GM04503 (cell line): Measurements from ENCODE around the gene SPN.
"Not testable (repeated sequence)": the region's sequence is repeated elsewhere in the genome, so short reads cannot be mapped to it uniquely, and the experiment has no call there.

Experiments
- DNase-seq: peaks from one replicate; pipeline ENCODE4 v3.0.0-alpha.2; 2012; ENCODE audit warnings: low read depth

Gene SPN

GRCh38 chr16:29645694-29646187, 17.3 kb upstream of the SPN start:
- DNase-seq = no peak

GRCh38 chr16:29646947-29647346, 16.1 kb upstream of the SPN start:
- no peak for DNase-seq

GRCh38 chr16:29649588-29650494, 13.2 kb upstream of the SPN start:
- no peak for DNase-seq

DNA sequence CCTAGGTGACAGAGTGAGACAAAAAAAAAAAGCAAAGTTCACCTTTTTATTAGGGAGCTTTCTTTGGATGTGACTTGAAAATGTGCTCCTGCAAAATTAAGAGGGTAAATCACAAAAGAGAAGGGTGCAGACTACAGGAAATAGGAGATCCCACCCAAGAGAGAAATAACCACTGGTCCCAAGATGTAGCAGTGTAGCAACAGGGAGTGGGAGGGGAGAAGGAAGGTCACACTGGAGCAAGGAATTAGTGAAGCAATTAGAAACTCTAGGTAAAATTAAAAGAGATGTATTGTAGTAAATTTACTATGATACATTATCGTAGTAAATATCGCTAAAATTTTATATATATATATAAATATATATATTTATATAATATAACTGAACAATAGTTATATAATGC, 12.3 kb upstream of the SPN start:
- DNase-seq = no peak

DNA sequence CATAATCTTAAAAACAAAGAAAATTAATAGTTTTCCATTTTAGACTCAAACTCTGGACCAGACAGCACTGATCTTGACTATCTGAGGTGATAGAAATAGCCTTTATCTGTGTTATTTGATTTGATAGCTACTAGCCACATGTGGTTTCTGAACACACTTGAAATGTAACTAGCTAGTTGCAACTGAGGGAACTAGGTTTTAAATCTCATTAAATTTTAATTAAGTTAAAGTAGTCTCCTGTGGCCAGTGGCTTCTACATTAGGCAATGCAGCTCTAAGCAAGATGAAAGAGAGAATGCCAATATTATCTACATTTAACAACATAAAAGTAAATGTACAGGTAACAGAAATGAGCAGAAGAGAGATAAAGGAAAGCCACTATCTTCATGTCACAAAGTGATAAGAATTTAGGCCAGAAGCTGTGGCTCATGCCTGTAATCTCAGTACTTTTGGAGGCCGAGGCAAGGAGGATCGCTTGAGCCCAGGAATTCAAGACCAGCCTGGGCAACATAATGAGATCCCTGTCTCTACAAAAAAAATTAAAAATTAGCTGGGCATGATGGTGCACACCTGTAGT, 11.2 kb upstream of the SPN start:
- no peak for DNase-seq

GRCh38 chr16:29653471-29653870, 9.6 kb upstream of the SPN start:
- no peak for DNase-seq

GRCh38 chr16:29653890-29654289, 9.2 kb upstream of the SPN start:
- DNase-seq = not testable (repeated sequence)

- DNase-seq = no peak
Measured at GRCh38 chr16:29656688-29657523, 6.1 kb upstream of the SPN start.

GRCh38 chr16:29658705-29659104, 4.3 kb upstream of the SPN start:
- no peak for DNase-seq

- no peak for DNase-seq
Measured at GRCh38 chr16:29662000-29662728, 883 bp upstream of the SPN start.

DNA sequence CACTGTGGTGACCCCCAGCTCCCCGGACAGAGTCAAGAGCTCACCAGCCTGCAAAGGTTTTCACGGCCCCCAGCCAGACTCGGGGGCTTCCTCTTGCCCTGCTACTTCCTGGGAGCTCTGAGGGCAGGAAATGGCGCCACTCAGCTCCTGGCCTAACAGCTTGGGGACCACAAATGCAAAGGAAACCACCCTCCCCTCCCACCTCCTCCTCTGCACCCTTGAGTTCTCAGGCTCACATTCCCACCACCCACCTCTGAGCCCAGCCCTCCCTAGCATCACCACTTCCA, 375 bp upstream of the SPN start:
- DNase-seq = no peak

GRCh38 chr16:29663807-29664090, 702 bp downstream of the SPN start:
- no peak for DNase-seq

DNA sequence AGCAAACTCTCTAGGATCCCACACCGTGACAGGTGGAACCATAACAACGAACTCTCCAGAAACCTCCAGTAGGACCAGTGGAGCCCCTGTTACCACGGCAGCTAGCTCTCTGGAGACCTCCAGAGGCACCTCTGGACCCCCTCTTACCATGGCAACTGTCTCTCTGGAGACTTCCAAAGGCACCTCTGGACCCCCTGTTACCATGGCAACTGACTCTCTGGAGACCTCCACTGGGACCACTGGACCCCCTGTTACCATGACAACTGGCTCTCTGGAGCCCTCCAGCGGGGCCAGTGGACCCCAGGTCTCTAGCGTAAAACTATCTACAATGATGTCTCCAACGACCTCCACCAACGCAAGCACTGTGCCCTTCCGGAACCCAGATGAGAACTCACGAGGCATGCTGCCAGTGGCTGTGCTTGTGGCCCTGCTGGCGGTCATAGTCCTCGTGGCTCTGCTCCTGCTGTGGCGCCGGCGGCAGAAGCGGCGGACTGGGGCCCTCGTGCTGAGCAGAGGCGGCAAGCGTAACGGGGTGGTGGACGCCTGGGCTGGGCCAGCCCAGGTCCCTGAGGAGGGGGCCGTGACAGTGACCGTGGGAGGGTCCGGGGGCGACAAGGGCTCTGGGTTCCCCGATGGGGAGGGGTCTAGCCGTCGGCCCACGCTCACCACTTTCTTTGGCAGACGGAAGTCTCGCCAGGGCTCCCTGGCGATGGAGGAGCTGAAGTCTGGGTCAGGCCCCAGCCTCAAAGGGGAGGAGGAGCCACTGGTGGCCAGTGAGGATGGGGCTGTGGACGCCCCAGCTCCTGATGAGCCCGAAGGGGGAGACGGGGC, 1.3 kb downstream of the SPN start:
- no peak for DNase-seq

- no peak for DNase-seq
Measured at GRCh38 chr16:29665294-29666077, 2.4 kb downstream of the SPN start.

GRCh38 chr16:29667322-29667610, 4.2 kb downstream of the SPN start:
- not testable (repeated sequence) for DNase-seq

DNA sequence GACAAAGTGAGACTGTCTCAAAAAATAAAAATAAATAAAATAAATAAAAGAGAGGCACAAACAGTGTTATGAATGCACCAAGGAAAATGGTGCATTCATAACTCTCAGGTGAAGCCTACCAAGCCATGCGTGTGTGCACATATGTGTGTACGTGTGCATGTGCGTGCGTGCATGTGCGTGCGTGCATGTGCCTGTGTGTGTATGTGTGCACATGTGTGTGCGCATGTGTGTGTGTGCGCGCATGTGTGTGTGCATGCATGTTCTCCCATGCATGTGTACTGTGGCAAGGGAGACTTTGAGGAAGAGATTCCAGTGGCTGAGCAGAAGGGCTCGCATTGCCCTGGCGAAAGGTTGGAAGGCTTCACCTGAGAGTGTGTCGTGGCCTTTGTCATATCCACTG, 4.7 kb downstream of the SPN start:
- no peak for DNase-seq

GRCh38 chr16:29668267-29668666, 5.2 kb downstream of the SPN start:
- DNase-seq = no peak

DNA sequence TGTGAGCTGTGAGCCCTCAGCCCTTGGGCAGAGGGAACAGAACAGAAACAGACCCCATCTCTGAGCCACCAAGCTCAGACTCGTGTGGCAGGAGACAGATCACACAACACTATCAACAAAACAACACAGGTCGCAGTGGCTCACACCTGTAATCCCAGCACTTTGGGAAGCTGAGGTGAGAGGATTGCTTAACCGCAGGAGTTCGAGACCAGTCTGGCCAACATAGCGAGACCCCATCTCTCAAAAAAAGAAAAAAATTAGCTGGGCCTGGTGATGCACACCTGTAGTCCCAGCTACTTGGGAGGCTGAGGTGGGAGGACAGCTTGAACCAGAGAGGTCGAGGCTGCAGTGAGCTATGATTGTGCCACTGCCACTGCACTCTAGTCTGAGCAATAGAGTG, 10.5 kb downstream of the SPN start:
- DNase-seq = no peak

DNA sequence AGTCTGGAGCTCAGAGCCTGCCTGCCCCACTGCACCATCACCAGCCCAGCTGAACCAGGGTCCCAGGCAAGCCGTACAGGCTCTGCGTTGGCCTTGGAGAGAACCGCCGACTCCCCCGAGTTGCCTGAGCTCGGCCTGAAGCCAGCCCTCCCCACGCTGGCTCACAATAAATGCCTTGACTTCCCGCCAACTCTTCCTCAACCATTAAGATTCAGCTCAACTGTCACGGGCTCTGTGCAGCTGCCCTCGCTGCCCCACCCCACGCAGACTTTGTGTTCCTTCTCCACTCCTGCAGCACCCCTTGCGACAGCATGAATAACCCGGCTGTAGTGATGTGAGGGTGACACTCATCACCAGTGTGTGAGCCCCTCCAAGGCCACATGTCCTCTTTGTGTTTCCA, 11.1 kb downstream of the SPN start:
- no peak for DNase-seq

- no peak for DNase-seq
Measured at GRCh38 chr16:29675811-29676643, 13.0 kb downstream of the SPN start.
